PC-9 (cell line): ENCODE data around the gene LCA5. TPM values are rescaled to one million over a fixed set of nuclear protein-coding genes. Genes with fewer than 3 reads are reported as not detected.

Source experiments
- BruUV-seq: library from RNA; stranded (reverse); fragments of 400-500 nt; replicated peaks from 2 replicates; lab custom pipeline; 2021; lab: Mats Ljungman, UMichigan
- CTCF ChIA-PET: fragments of 300-600 bp; sonication (Branson Sonifier 250); formaldehyde crosslinking; loops from one replicate; lab custom pipeline; 2022; ENCODE audit warnings: antibody characterized with exemption; lab: Charles Lee
- POLR2A ChIA-PET: fragments of 300-600 bp; sonication (Branson Sonifier 250); formaldehyde crosslinking; loops from one replicate; lab custom pipeline; 2022; ENCODE audit warnings: antibody characterized with exemption; ENCODE audit not compliant: unreplicated experiment; lab: Charles Lee
- DNase-seq, 2 experiments: peaks; one replicate each; pipeline versions ENCODE4 v3.0.0 to v3.0.0-alpha.2; 2015 to 2022; ENCODE audit warnings: mixed read lengths in 1 of 2
- H2AFZ ChIP-seq: fragments of 200-600 bp; sonication (generic); 2 replicates; pipeline ENCODE4 v1.8.1; 2017; ENCODE audit warnings: antibody characterized with exemption
- H3F3A ChIP-seq: fragments of 200-600 bp; sonication (generic); 2 replicates; pipeline ENCODE4 v1.8.1; 2017; ENCODE audit warnings: antibody characterized with exemption, mild to moderate bottlenecking, low read depth; ENCODE audit not compliant: insufficient read depth
- H3K27ac ChIP-seq: fragments of 200-600 bp; sonication (generic); 2 replicates; pipeline ENCODE4 v1.6.1; 2016; ENCODE audit warnings: mixed run types
- H3K27me3 ChIP-seq: fragments of 200-600 bp; sonication (generic); 2 replicates; pipeline ENCODE4 v1.6.1; 2016; ENCODE audit warnings: low read depth, mixed run types; ENCODE audit not compliant: insufficient read depth
- H3K36me3 ChIP-seq: fragments of 200-600 bp; sonication (generic); 2 replicates; pipeline ENCODE4 v1.6.1; 2016; ENCODE audit warnings: low read depth, mixed run types
- H3K4me1 ChIP-seq: fragments of 200-600 bp; sonication (generic); replicated peaks from 2 replicates; pipeline ENCODE4 v1.6.1; 2016; ENCODE audit warnings: mixed run types; ENCODE audit not compliant: insufficient read depth
- H3K4me2 ChIP-seq: fragments of 200-600 bp; sonication (generic); 2 replicates; pipeline ENCODE4 v1.6.1; 2017; ENCODE audit warnings: mixed run types
- H3K4me3 ChIP-seq: fragments of 200-600 bp; sonication (generic); 2 replicates; pipeline ENCODE4 v1.6.1; 2016; ENCODE audit warnings: mixed run types
- H3K79me2 ChIP-seq: fragments of 200-600 bp; sonication (generic); 2 replicates; pipeline ENCODE4 v1.6.1; 2017; ENCODE audit warnings: low read depth, mixed run types
- H3K9me2 ChIP-seq: fragments of 200-600 bp; sonication (generic); 2 replicates; pipeline ENCODE4 v1.8.1; 2017; ENCODE audit warnings: mild to moderate bottlenecking; ENCODE audit not compliant: insufficient read depth
- H3K9me3 ChIP-seq: fragments of 200-600 bp; sonication (generic); 2 replicates; pipeline ENCODE4 v1.8.1; 2016; ENCODE audit warnings: low read depth; ENCODE audit not compliant: insufficient read depth
- H4K20me1 ChIP-seq: fragments of 200-600 bp; sonication (generic); 2 replicates; pipeline ENCODE4 v1.8.1; 2017; ENCODE audit not compliant: insufficient read depth
- CTCF ChIP-seq: fragments of 200-600 bp; sonication (generic); conservative IDR thresholded peaks from 2 replicates; pipeline ENCODE4 v1.6.1; 2017; ENCODE audit warnings: mixed run types, antibody characterized with exemption, mild to moderate bottlenecking, moderate library complexity
- EZH2 ChIP-seq: fragments of 200-600 bp; sonication (generic); IDR thresholded peaks from 2 replicates; pipeline ENCODE4 v1.8.0; 2017; ENCODE audit warnings: antibody characterized with exemption, low read depth
- intact Hi-C: fragments of 100-400 bp; cut with micrococcal nuclease; formaldehyde crosslinking; loops from one replicate; pipeline ENCODE4 v1.10.0; 2022; ENCODE audit not compliant: unreplicated experiment
- total RNA-seq: library from RNA; stranded (reverse); gene quantifications from 2 replicates; pipeline ENCODE4 v1.2.3, GENCODE V29; 2021

The LCA5 gene
- total RNA-seq, 1 experiment from 2014 or later: 5.4 TPM

GRCh38 chr6:79570129-79571029 is 33.1 kb upstream of the LCA5 start:
- ChIA-PET POLR2A (interaction anchor here (0.6 to 0.7 kb wide), 2 partner anchors 76 to 335 kb away, joined by 4 read pairs; no protein-coding TSS in a partner anchor), CTCF (interaction anchor here (0.6 to 1.5 kb wide), 2 partner anchors 102 to 312 kb away, joined by 4 to 5 read pairs; no protein-coding TSS in a partner anchor)
- peak overlapping the region; percentile 80 for H3K4me2 ChIP-seq
- peak; percentile 86 to 95 for DNase-seq
- TF ChIP-seq CTCF: peak; percentile 70
- no peak for TF ChIP-seq EZH2
- H3K36me3 ChIP-seq: no peaks in the 10 kb centered on the region
- H2AFZ ChIP-seq: no peak overlapping the region
- H3K27ac ChIP-seq: peak overlapping the region; percentile 84
- no peaks in the 10 kb centered on the region for H3K79me2 ChIP-seq
- no peaks in the 10 kb centered on the region for H3K27me3 ChIP-seq
- intact Hi-C loops: loop anchor here (1.0 to 5.0 kb wide), 7 partner anchors 25 to 268 kb away; no protein-coding TSS in a partner anchor
- H3K9me3 ChIP-seq: no peaks in the 10 kb centered on the region
- no peaks in the 10 kb centered on the region for H3K9me2 ChIP-seq
- peaks cover 19% of the 10 kb centered on the region for H3F3A ChIP-seq
- peaks cover 55% of the 10 kb centered on the region for H3K4me1 ChIP-seq
- H3K4me3 ChIP-seq: peak overlapping the region; percentile 46; the same call in 1 of the 2 replicates
- no peaks in the 10 kb centered on the region for H4K20me1 ChIP-seq
- no TSS peak for BruUV-seq

- BruUV-seq: no TSS peak
- Histone ChIP-seq H2AFZ (no peak overlapping the region), H3K36me3 (no peaks in the 10 kb centered on the region), H3K4me2 (peak overlapping the region; percentile 80), H3K9me2 (no peaks in the 10 kb centered on the region), H3K27me3 (no peaks in the 10 kb centered on the region), H3K4me3 (no peak overlapping the region), H3K27ac (peak overlapping the region; percentile 84), H3K9me3 (no peaks in the 10 kb centered on the region), H4K20me1 (no peaks in the 10 kb centered on the region), H3K4me1 (peaks cover 43% of the 10 kb centered on the region), H3F3A (peaks cover 19% of the 10 kb centered on the region), H3K79me2 (no peaks in the 10 kb centered on the region)
- no peak for DNase-seq
- POLR2A ChIA-PET: interaction anchor here (0.6 kb wide), 1 partner anchor 63 kb away, joined by 3 read pairs; no protein-coding TSS in a partner anchor
- intact Hi-C loops: no loop called here
- CTCF ChIA-PET: no interaction called here
- TF ChIP-seq CTCF (no peak), EZH2 (no peak)
Measured at GRCh38 chr6:79568996-79569395, 31.8 kb upstream of the LCA5 start.

GRCh38 chr6:79564636-79565035 is 27.4 kb upstream of the LCA5 start:
- DNase-seq: no peak
- BruUV-seq: no TSS peak
- H3F3A ChIP-seq: peaks cover 9% of the 10 kb centered on the region
- ChIA-PET POLR2A (no interaction called here), CTCF (no interaction called here)
- H3K4me2 ChIP-seq: no peak overlapping the region
- H2AFZ ChIP-seq: no peak overlapping the region
- TF ChIP-seq EZH2: no peak
- no peak for TF ChIP-seq CTCF
- H3K36me3 ChIP-seq: no peaks in the 10 kb centered on the region
- H3K27ac ChIP-seq: no peak overlapping the region
- H4K20me1 ChIP-seq: no peaks in the 10 kb centered on the region
- no peaks in the 10 kb centered on the region for H3K79me2 ChIP-seq
- H3K9me2 ChIP-seq: no peaks in the 10 kb centered on the region
- no peaks in the 10 kb centered on the region for H3K9me3 ChIP-seq
- H3K27me3 ChIP-seq: no peaks in the 10 kb centered on the region
- intact Hi-C loops: no loop called here
- no peak overlapping the region for H3K4me3 ChIP-seq
- H3K4me1 ChIP-seq: peaks cover 16% of the 10 kb centered on the region
